Sigmoid colon (tissue), 7 donors: ENCODE data around the gene ZNF326. TPM values are rescaled to one million over a fixed set of nuclear protein-coding genes. Genes with fewer than 3 reads are reported as not detected.

Source experiments
- DNase-seq: peaks from one replicate; pipeline ENCODE4 v3.0.0-alpha.2; 2019
- H3K27ac ChIP-seq, 4 donors: fragments of 200-600 bp; sonication (generic); one replicate each; pipeline ENCODE4 v1.5.1; 2016 to 2019; ENCODE audit warnings: mild to moderate bottlenecking in 1 of 4
- H3K27me3 ChIP-seq, 3 donors: fragments of 200-600 bp; sonication (generic); one replicate each; pipeline ENCODE4 v1.5.1; 2019; ENCODE audit warnings: mild to moderate bottlenecking in 1 of 3
- H3K36me3 ChIP-seq, 4 donors: fragments of 200-600 bp; sonication (generic); one replicate each; pipeline ENCODE4 v1.5.1; 2016 to 2019
- H3K4me1 ChIP-seq, 4 donors: fragments of 200-600 bp; sonication (generic); one replicate each; pipeline ENCODE4 v1.5.1; 2017 to 2019
- H3K4me3 ChIP-seq, 4 donors: fragments of 200-600 bp; sonication (generic); one replicate each; pipeline ENCODE4 v1.5.1; 2017 to 2019; ENCODE audit warnings: mild to moderate bottlenecking in 2 of 4, moderate library complexity in 1 of 4
- H3K9me3 ChIP-seq, 4 donors: fragments of 200-600 bp in 3 of 4; sonication (generic) in 3 of 4; one replicate each; pipeline versions ENCODE4 v1.5.1 to v1.6.1; 2013 to 2019
- EP300 ChIP-seq, 4 donors: sonication (generic); formaldehyde crosslinking; IDR thresholded peaks; one replicate each; pipeline ENCODE4 v1.6.1; 2017; ENCODE audit warnings: antibody characterized with exemption in 4 of 4
- POLR2A ChIP-seq, 2 donors: fragments of 450-650 bp; IDR thresholded peaks; one replicate each; pipeline ENCODE4 v1.6.1; 2016; ENCODE audit warnings: antibody characterized with exemption in 2 of 2, mild to moderate bottlenecking in 2 of 2, moderate library complexity in 2 of 2
- POLR2AphosphoS5 ChIP-seq, 4 donors: sonication (generic); formaldehyde crosslinking; IDR thresholded peaks; one replicate each; pipeline ENCODE4 v1.6.1; 2017; ENCODE audit warnings: antibody characterized with exemption in 4 of 4
- WGBS, 2 donors: extraction: QIAGEN DNeasy Blood & Tissue Kit; methylation state at CpG; one replicate each; pipeline ENCODE4 v1.1.7; 2013; 5-methylcytosine and 5-hydroxymethylcytosine counted together
- intact Hi-C: fragments of 100-400 bp; cut with DNase I; formaldehyde crosslinking; loops from one replicate; pipeline ENCODE4 v1.15.1; 2023
- polyA plus RNA-seq, 3 donors: library from polyadenylated mRNA; stranded (reverse); fragments of 200-250 nt; gene quantifications; one replicate each; pipeline ENCODE4 v1.2.3, GENCODE V29; 2013
- total RNA-seq, 4 donors: library from RNA; depleted of rRNA; stranded (reverse); fragments of >200 nt; gene quantifications; one replicate each; pipeline ENCODE4 v1.1.0, GENCODE V29; 2016
- TF ChIP-seq, protein P1 (sequence below), 4 experiments: fragments of 450-650 bp in 3 of 4; fragments of 200-600 bp in 1 of 4; IDR thresholded peaks; one replicate each; pipeline ENCODE4 v1.5.1; 2016 to 2019; ENCODE audit warnings: antibody characterized with exemption in 4 of 4, mild to moderate bottlenecking in 3 of 4, moderate library complexity in 2 of 4
- donor health status: healthy with polysubstance abuse.
- donor health status: Bipolar disorder and iron deficiency.
- donor health status: healthy.

Gene ZNF326
- total and polyA plus RNA-seq, 7 donors: 15.3 to 24.4 (median 16.3) TPM

DNA sequence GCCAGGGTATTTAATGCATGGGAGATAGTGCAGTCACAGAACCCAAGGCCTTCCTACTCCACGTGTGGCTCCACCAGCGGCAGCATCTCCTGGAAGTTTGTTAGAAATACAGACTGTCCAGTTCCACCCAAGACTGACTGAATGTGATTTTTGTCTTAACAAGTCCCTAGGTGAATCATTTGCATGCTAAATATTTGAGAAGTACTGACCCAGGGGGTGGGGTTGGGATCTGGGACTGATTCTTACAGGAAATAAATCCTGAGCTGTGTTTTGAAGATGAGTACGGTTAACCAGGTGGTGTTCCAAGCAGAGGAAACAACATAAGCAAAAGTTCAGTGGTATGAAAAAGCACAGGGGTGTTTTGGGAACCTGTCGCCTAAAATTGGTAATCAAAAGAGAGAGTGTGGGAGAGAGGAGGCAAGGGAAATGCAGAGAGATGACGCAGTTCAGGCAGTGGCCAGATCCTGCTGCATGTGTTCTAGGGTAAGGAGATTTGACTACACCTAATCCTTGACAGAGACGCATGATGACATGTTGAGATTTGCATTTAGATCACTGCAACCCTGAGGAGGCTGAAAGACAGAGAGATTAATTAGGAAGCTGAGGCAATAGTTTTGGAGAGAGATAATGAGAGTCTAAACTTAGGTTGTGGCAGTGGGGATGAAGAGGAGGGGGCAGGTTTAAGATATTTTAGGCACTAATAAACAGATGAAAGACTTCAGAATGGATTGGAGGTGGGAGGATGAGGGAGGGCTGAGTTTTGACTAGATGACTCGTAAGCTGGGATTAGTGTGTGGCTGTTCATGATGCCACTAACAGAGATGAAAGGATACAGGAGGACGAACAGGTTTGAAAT lies 3.7 kb upstream of the ZNF326 start:
- no peak for DNase-seq
- Histone ChIP-seq H3K9me3 (no peaks in the 10 kb centered on the region), H3K27me3 (no peaks in the 10 kb centered on the region), H3K27ac (no peak overlapping the region), H3K36me3 (no peaks in the 10 kb centered on the region), H3K4me1 (peaks cover 0 to 6% (median 3%) of the 10 kb centered on the region in 4 donors), H3K4me3 (no peak overlapping the region)
- intact Hi-C loops: loop anchor here (5.0 to 10.0 kb wide), 3 partner anchors 1004 to 1096 kb away; partner anchors contain the start of genes GTF2B and ZNF644
- 71 to 78% methylated on average over 8 of the region's 8 CpGs for WGBS, 2 donors
- TF ChIP-seq EP300 (IDR thresholded peaks at IDR 0.05): no peak
- TF ChIP-seq POLR2AphosphoS5 (IDR thresholded peaks at IDR 0.05): no peak
- TF ChIP-seq POLR2A (IDR thresholded peaks at IDR 0.05): no peak
- TF ChIP-seq, protein P1, sequence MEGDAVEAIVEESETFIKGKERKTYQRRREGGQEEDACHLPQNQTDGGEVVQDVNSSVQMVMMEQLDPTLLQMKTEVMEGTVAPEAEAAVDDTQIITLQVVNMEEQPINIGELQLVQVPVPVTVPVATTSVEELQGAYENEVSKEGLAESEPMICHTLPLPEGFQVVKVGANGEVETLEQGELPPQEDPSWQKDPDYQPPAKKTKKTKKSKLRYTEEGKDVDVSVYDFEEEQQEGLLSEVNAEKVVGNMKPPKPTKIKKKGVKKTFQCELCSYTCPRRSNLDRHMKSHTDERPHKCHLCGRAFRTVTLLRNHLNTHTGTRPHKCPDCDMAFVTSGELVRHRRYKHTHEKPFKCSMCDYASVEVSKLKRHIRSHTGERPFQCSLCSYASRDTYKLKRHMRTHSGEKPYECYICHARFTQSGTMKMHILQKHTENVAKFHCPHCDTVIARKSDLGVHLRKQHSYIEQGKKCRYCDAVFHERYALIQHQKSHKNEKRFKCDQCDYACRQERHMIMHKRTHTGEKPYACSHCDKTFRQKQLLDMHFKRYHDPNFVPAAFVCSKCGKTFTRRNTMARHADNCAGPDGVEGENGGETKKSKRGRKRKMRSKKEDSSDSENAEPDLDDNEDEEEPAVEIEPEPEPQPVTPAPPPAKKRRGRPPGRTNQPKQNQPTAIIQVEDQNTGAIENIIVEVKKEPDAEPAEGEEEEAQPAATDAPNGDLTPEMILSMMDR (IDR thresholded peaks at IDR 0.05): no peak

DNA sequence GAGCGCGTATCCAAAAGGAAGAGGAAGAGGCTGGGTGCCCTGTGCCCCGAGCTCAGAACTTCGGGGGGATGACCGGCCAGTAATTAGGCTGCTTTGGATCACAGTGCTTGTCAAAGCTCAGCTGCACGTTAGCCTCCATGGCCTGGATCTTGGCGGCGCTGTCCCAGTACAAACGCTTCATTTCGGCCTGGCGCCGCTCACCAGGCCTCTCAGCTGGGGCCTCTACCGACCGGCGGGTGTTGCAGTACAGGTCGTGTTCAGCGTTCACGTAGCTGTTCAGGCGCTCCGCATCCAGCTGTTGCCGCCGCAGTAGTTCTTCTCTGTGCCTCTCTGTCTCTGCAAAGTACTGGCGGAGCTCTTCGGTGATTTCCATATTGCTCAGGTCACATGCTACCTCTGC lies 1.4 kb upstream of the ZNF326 start:
- Histone ChIP-seq H3K36me3 (no peaks in the 10 kb centered on the region), H3K4me3 (no peak overlapping the region), H3K27me3 (no peaks in the 10 kb centered on the region), H3K9me3 (no peaks in the 10 kb centered on the region), H3K27ac (no peak overlapping the region), H3K4me1 (peaks cover 0 to 30% (median 21%) of the 10 kb centered on the region in 4 donors)
- no peak for DNase-seq
- 96 to 97% methylated on average over 24 of the region's 24 CpGs for WGBS, 2 donors
- intact Hi-C loops: loop anchor here (5.0 to 10.0 kb wide), 3 partner anchors 1006 to 1099 kb away; partner anchors contain the start of genes GTF2B and ZNF644
- no peak for TF ChIP-seq POLR2AphosphoS5 (IDR thresholded peaks at IDR 0.05)
- TF ChIP-seq EP300 (IDR thresholded peaks at IDR 0.05): no peak
- TF ChIP-seq, protein P1 (IDR thresholded peaks at IDR 0.05): no peak
- no peak for TF ChIP-seq POLR2A (IDR thresholded peaks at IDR 0.05)

DNA sequence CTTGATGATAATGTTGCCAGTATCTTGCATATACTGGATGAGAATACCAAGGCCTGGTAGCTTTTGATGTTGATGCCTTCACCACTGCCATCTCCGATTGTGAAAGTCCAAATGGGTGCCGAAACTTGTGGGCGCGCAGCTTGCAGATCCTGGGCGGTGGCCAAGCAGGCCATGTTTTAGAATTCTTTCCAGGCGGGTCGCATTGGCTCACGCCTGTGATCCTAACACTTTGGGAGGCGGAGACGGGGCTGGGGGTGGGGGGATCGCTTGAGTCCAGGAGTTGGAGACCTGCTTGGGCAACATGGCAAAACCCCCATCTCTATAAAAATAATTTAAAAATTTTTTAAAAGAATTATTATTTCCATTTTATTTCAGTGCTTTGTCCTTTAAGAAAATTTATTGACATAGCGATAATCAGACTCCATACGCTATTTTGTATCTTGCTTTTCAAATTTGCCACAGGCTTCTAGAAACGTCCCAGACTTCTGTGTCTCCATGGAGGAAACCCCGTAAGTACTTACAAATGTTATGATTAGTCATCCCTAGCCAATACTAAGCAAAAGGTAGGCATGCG lies 592 bp upstream of the ZNF326 start:
- DNase-seq: no peak
- Histone ChIP-seq H3K4me3 (peak overlapping the region; percentile 63 to 78 (median 76)), H3K4me1 (peaks cover 0 to 38% (median 27%) of the 10 kb centered on the region in 4 donors), H3K27ac (peak overlapping the region; percentile 93 to 98 (median 95)), H3K27me3 (no peaks in the 10 kb centered on the region), H3K9me3 (no peaks in the 10 kb centered on the region), H3K36me3 (no peaks in the 10 kb centered on the region)
- intact Hi-C loops: loop anchor here (5.0 to 10.0 kb wide), 3 partner anchors 1007 to 1100 kb away; partner anchors contain the start of genes GTF2B and ZNF644
- WGBS, 2 donors: 68 to 72% methylated on average over 16 of the region's 16 CpGs
- no peak for TF ChIP-seq EP300 (IDR thresholded peaks at IDR 0.05)

DNA sequence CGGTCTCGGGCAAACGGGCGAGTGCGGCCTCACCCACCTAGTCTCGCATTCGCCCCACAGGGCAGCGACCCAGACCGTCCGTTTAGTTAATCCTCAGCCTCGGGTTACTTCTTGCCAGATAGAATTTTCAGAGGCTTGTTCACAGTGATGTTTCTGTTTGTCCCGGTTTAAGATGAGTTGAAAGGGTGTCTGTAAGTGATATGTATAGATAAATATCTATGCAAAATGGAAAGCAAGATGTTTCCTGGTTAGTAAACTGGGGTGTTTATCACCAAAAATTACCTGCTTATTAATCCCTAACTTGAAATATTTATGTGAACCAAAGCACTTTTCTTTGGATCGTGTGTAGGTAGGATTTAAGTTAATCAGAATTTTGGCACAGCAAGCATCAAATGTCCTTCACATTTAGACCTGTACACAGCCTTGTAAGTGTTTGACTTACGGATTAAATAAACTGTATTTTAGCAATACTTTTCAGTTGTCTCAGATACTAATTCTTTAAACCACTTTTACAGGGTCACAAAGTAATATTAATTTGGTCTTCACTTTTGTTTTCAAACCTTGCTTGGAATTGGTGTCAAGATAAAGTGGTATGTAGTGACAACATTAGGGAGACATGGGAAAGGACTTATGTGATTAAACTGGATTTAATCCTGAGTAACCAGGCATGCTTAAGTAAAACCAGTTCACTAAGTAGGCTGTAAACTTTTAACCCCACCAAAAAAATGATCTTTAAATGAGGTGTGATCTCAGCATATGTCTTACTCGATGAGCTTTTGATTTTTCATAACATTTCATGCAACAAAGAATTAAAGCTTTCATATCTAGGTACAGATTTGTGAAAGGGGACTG lies 914 bp downstream of the ZNF326 start:
- intact Hi-C loops: loop anchor here (10.0 kb wide), 2 partner anchors 1029 to 1101 kb away; partner anchors contain the start of genes GTF2B and ZNF644
- H3K4me3 ChIP-seq: peak overlapping the region; percentile 63 to 78 (median 76)
- TF ChIP-seq POLR2AphosphoS5 (IDR thresholded peaks at IDR 0.05) (no peak), POLR2A (IDR thresholded peaks at IDR 0.05) (no peak), EP300 (IDR thresholded peaks at IDR 0.05) (no peak)
- TF ChIP-seq, protein P1 (IDR thresholded peaks at IDR 0.05): no peak
- H3K4me1 ChIP-seq: peaks cover 0 to 41% (median 29%) of the 10 kb centered on the region in 4 donors
- H3K9me3 ChIP-seq: no peaks in the 10 kb centered on the region
- peaks cover 0 to 6% (median 0%) of the 10 kb centered on the region in 4 donors for H3K36me3 ChIP-seq
- 1 to 2% methylated on average over 15 of the region's 15 CpGs for WGBS, 2 donors
- no peak for DNase-seq
- no peaks in the 10 kb centered on the region for H3K27me3 ChIP-seq
- H3K27ac ChIP-seq: peak overlapping the region; percentile 93 to 98 (median 95)
